ENCODE data around the gene RANBP10.

- TF ChIP-seq CTCF (IDR thresholded peaks at IDR 0.05; ENCODE audit: borderline replicate concordance, extremely low read depth, low read length, poor library complexity, severe bottlenecking): no peak
- TF ChIP-seq EZH2 (IDR thresholded peaks at IDR 0.05; ENCODE audit: borderline replicate concordance, low read depth, low read length, severe bottlenecking): no peak
These were observed 78.6 kb downstream of the RANBP10 start for GRCh38 chr16:67727521-67728485.
